Lower leg skin (tissue), 4 donors: ENCODE data around the gene CD1B. TPM values are rescaled to one million over a fixed set of nuclear protein-coding genes. Genes with fewer than 3 reads are reported as not detected.

Source experiments
- DNase-seq, 2 donors: peaks; one replicate each; pipeline ENCODE4 v3.0.0-alpha.2; 2019; ENCODE audit warnings: low spot score in 2 of 2
- H3K4me3 ChIP-seq: fragments of 200-600 bp; sonication (generic); 2 replicates; pipeline ENCODE4 v1.5.1; 2017; ENCODE audit warnings: mild to moderate bottlenecking, low read depth; ENCODE audit not compliant: poor library complexity, severe bottlenecking
- POLR2A ChIP-seq, 2 donors: fragments of 450-650 bp; IDR thresholded peaks; one replicate each; pipeline ENCODE4 v1.6.1; 2016 to 2017; ENCODE audit warnings: antibody characterized with exemption in 2 of 2, mild to moderate bottlenecking in 1 of 2, moderate library complexity in 1 of 2
- WGBS, 2 donors: methylation state at CpG; one replicate each; pipeline ENCODE4 v1.1.5; 2018; 5-methylcytosine and 5-hydroxymethylcytosine counted together
- intact Hi-C: fragments of 100-400 bp; cut with DNase I; formaldehyde crosslinking; loops from one replicate; pipeline ENCODE4 v1.15.0; 2023; ENCODE audit warnings: low total_unique reads
- total RNA-seq, 4 donors: library from RNA; depleted of rRNA; stranded (reverse); fragments of >200 nt; gene quantifications; one replicate each; pipeline ENCODE4 v1.1.0, GENCODE V29; 2016
- TF ChIP-seq, protein P1 (sequence below), 3 donors: fragments of 450-650 bp; IDR thresholded peaks; one replicate each; pipeline ENCODE4 v1.5.1; 2016; ENCODE audit warnings: antibody characterized with exemption in 3 of 3, mild to moderate bottlenecking in 3 of 3, moderate library complexity in 2 of 3

Gene CD1B
- total RNA-seq, 4 donors from 2014 or later: 0.38 to 1.2 TPM; not detected in 2

GRCh38 chr1:158331106-158331425 lies 265 bp downstream of the CD1B start:
- no peak overlapping the region for H3K4me3 ChIP-seq
- TF ChIP-seq, protein P1, sequence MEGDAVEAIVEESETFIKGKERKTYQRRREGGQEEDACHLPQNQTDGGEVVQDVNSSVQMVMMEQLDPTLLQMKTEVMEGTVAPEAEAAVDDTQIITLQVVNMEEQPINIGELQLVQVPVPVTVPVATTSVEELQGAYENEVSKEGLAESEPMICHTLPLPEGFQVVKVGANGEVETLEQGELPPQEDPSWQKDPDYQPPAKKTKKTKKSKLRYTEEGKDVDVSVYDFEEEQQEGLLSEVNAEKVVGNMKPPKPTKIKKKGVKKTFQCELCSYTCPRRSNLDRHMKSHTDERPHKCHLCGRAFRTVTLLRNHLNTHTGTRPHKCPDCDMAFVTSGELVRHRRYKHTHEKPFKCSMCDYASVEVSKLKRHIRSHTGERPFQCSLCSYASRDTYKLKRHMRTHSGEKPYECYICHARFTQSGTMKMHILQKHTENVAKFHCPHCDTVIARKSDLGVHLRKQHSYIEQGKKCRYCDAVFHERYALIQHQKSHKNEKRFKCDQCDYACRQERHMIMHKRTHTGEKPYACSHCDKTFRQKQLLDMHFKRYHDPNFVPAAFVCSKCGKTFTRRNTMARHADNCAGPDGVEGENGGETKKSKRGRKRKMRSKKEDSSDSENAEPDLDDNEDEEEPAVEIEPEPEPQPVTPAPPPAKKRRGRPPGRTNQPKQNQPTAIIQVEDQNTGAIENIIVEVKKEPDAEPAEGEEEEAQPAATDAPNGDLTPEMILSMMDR (IDR thresholded peaks at IDR 0.05): no peak
- no peak for TF ChIP-seq POLR2A (IDR thresholded peaks at IDR 0.05)
- DNase-seq: no peak
- 81 to 86% methylated on average over 1 of the region's 1 CpG for WGBS, 2 donors
- intact Hi-C loops: no loop called here

- 76 to 82% methylated on average over 11 of the region's 11 CpGs for WGBS, 2 donors
- no peak for DNase-seq
- TF ChIP-seq POLR2A (IDR thresholded peaks at IDR 0.05): no peak
- TF ChIP-seq, protein P1 (IDR thresholded peaks at IDR 0.05): no peak
- intact Hi-C loops: no loop called here
- H3K4me3 ChIP-seq: no peak overlapping the region
Observed at GRCh38 chr1:158330391-158331105, 783 bp downstream of the CD1B start.

DNA sequence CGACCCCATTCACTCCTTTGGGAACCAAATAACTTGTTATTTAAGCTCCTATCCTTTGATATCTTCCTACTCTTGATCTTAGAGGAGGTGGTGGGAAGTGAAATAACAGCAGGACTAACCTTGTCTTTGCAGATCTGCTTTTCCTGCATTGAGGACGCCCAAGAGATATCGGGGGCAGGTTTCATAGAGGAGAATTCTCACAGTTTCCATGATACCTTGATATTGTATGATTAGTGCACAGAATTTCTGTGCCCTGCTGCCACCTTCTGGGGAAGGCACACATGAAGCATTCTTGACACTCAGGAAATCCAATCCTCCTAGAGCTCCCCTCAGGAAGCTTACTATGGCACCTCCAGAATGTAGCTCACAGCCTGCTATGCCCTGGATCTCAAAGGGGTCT lies 1.6 kb downstream of the CD1B start:
- intact Hi-C loops: no loop called here
- WGBS, 2 donors: 67 to 78% methylated on average over 3 of the region's 3 CpGs
- no peak for DNase-seq

GRCh38 chr1:158329300-158329699 lies 2.0 kb downstream of the CD1B start:
- no peak for DNase-seq
- TF ChIP-seq, protein P1 (IDR thresholded peaks at IDR 0.05): no peak
- TF ChIP-seq POLR2A (IDR thresholded peaks at IDR 0.05): no peak
- H3K4me3 ChIP-seq: no peak overlapping the region
- intact Hi-C loops: no loop called here
- 84 to 90% methylated on average over 7 of the region's 7 CpGs for WGBS, 2 donors

More for the DNA sequence above, 1.6 kb downstream of the CD1B start:
- no peak overlapping the region for H3K4me3 ChIP-seq
- no peak for TF ChIP-seq POLR2A (IDR thresholded peaks at IDR 0.05)
- TF ChIP-seq, protein P1 (IDR thresholded peaks at IDR 0.05): no peak

- TF ChIP-seq POLR2A (IDR thresholded peaks at IDR 0.05): no peak
- TF ChIP-seq, protein P1 (IDR thresholded peaks at IDR 0.05): no peak
- WGBS, 2 donors: 81 to 86% methylated on average over 3 of the region's 3 CpGs
Observed at GRCh38 chr1:158328426-158328825, 2.9 kb downstream of the CD1B start.

GRCh38 chr1:158327481-158327880 lies 3.9 kb downstream of the CD1B start:
- no peak for DNase-seq
- H3K4me3 ChIP-seq: no peak overlapping the region
- TF ChIP-seq, protein P1 (IDR thresholded peaks at IDR 0.05): no peak
- TF ChIP-seq POLR2A (IDR thresholded peaks at IDR 0.05): no peak
- intact Hi-C loops: no loop called here

More at GRCh38 chr1:158328426-158328825, 2.9 kb downstream of the CD1B start:
- no peak for DNase-seq
- no peak overlapping the region for H3K4me3 ChIP-seq
- intact Hi-C loops: no loop called here
